Mammary epithelial cell (primary cell): ENCODE measurements around the gene PLEKHA6.
"Not testable (repeated sequence)": the region's sequence is repeated elsewhere in the genome, so short reads cannot be mapped to it uniquely, and the experiment has no call there.

Source experiments
- EZH2 ChIP-seq: IDR thresholded peaks from 2 replicates; pipeline ENCODE4 v1.6.1; 2012; ENCODE audit warnings: low read length, inconsistent platforms, borderline replicate concordance
- TF ChIP-seq, protein P1 (sequence below), 2 donors: IDR thresholded peaks in 1 of 2; conservative IDR thresholded peaks in 1 of 2; 2 replicates each; pipeline ENCODE4 v1.5.1; 2011 to 2012; ENCODE audit warnings: inconsistent platforms in 2 of 2, low read length in 2 of 2, mild to moderate bottlenecking in 2 of 2, control low read depth in 1 of 2, low read depth in 1 of 2; ENCODE audit not compliant: insufficient read depth in 1 of 2; ENCODE audit errors: extremely low read depth in 1 of 2

- TF ChIP-seq, protein P1, sequence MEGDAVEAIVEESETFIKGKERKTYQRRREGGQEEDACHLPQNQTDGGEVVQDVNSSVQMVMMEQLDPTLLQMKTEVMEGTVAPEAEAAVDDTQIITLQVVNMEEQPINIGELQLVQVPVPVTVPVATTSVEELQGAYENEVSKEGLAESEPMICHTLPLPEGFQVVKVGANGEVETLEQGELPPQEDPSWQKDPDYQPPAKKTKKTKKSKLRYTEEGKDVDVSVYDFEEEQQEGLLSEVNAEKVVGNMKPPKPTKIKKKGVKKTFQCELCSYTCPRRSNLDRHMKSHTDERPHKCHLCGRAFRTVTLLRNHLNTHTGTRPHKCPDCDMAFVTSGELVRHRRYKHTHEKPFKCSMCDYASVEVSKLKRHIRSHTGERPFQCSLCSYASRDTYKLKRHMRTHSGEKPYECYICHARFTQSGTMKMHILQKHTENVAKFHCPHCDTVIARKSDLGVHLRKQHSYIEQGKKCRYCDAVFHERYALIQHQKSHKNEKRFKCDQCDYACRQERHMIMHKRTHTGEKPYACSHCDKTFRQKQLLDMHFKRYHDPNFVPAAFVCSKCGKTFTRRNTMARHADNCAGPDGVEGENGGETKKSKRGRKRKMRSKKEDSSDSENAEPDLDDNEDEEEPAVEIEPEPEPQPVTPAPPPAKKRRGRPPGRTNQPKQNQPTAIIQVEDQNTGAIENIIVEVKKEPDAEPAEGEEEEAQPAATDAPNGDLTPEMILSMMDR (conservative IDR thresholded peaks at IDR 0.05 in 1 of 2, IDR thresholded peaks at IDR 0.05 in 1 of 2; ENCODE audit: extremely low read depth in 1 of 2, insufficient read depth in 1 of 2, low read depth in 1 of 2, low read length in 2 of 2), result not testable (repeated sequence)
- TF ChIP-seq EZH2, result not testable (repeated sequence)
These were observed 122.2 kb downstream of the PLEKHA6 start for GRCh38 chr1:204237515-204237914.
